ENCODE data around the gene TMEM192. TPM values are rescaled to one million over a fixed set of nuclear protein-coding genes. Genes with fewer than 3 reads are reported as not detected.
A peak's percentile ranks its signal among the peaks of the same experiment; 100 is the strongest.

The TMEM192 gene
- total and polyA plus RNA-seq, 2 of the 8 experiments (the other 6 are each of a cell fraction or from before 2014, with no cell fraction given): 7.3 to 10.9 TPM

DNA sequence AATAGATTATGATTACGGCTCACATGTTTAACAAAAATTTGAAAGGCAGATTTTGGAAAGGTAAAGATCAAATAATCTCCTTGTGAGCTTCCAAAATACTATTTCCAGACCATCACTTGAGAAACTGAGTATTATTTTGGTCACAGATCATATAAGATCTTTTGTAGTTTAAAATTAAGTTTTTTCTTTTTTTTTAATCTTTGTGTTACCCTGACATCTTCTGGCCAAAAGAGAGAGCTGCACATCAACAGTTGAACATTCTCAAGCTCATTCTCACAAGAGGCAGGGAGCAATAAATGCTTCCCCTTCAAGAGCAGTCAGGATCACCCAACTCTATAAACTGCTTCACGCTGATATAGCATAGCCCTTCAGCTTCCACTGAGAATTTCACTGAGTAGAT is 15.9 kb downstream of the TMEM192 start:
- FAIRE-seq (peak; percentile 7), DNase-seq (ENCODE audit: low read depth in 1 of 2, low spot score in 2 of 2) (no peak)
- Histone ChIP-seq H3K4me1 (replicated peaks in 1 of 4; ENCODE audit: control insufficient read depth in 3 of 4, insufficient read depth in 4 of 4, low read length in 3 of 4) (no peaks in the 10 kb centered on the region), H2BK12ac (ENCODE audit: low read depth, low read length) (no peak overlapping the region), H3K4ac (replicated peaks; ENCODE audit: insufficient read length, low read depth, low read length) (no peak overlapping the region), H3K9me3 (ENCODE audit: insufficient read depth in 2 of 2, low read depth in 1 of 2, low read length in 1 of 2) (no peaks in the 10 kb centered on the region), H2BK15ac (ENCODE audit: low read length) (no peak overlapping the region), H3K4me3 (ENCODE audit: extremely low read depth in 1 of 4, insufficient read depth in 2 of 4, low read depth in 3 of 4, low read length in 4 of 4) (no peak overlapping the region), H2BK120ac (replicated peaks; ENCODE audit: low read depth, low read length) (no peak overlapping the region), H3K27ac (ENCODE audit: low read depth, low read length) (no peak overlapping the region), H3K79me2 (ENCODE audit: control insufficient read depth in 1 of 2, insufficient read depth in 2 of 2, low read length in 2 of 2) (no peaks in the 10 kb centered on the region), H3K4me2 (ENCODE audit: insufficient read depth in 1 of 2, low read depth in 2 of 2, low read length in 2 of 2) (no peak overlapping the region), H3K14ac (ENCODE audit: insufficient read length) (no peak overlapping the region), H2BK5ac (ENCODE audit: low read depth, low read length) (no peak overlapping the region), H4K91ac (replicated peaks; ENCODE audit: insufficient read length, low read length) (no peak overlapping the region), H3K79me1 (ENCODE audit: low read depth, low read length) (no peaks in the 10 kb centered on the region), H4K20me1 (replicated peaks in 1 of 2; ENCODE audit: control insufficient read depth in 1 of 2, insufficient read depth in 2 of 2, low read length in 2 of 2) (no peaks in the 10 kb centered on the region), H3K23me2 (ENCODE audit: low read depth, low read length) (no peaks in the 10 kb centered on the region), H2AFZ (ENCODE audit: low read length) (no peak overlapping the region), H4K8ac (ENCODE audit: extremely low read depth, insufficient read depth, low read length) (no peak overlapping the region), H3K23ac (ENCODE audit: insufficient read length) (no peak overlapping the region), H2AK5ac (ENCODE audit: low read depth, low read length) (no peak overlapping the region), H3K56ac (replicated peaks; ENCODE audit: insufficient read length, low read depth, low read length) (no peak overlapping the region), H3K9ac (replicated peaks in 1 of 4; ENCODE audit: extremely low read depth in 1 of 4, low read depth in 3 of 4, low read length in 3 of 4) (no peak overlapping the region), H4K5ac (ENCODE audit: insufficient read length, low read depth, low read length) (no peak overlapping the region), H2BK20ac (ENCODE audit: low read length) (no peak overlapping the region), H3K36me3 (ENCODE audit: control insufficient read depth in 2 of 4, insufficient read depth in 4 of 4, low read length in 3 of 4) (peaks cover 0 to 11% (median 3%) of the 10 kb centered on the region in 4 experiments; a peak in 3 of 8 replicates), H3K18ac (ENCODE audit: extremely low read depth, low read length) (no peak overlapping the region), H3K27me3 (replicated peaks in 1 of 4; ENCODE audit: control insufficient read depth in 3 of 4, extremely low read depth in 1 of 4, insufficient read depth in 3 of 4, low read length in 3 of 4) (no peaks in the 10 kb centered on the region)
- POLR2A ChIA-PET (ENCODE audit: partially characterized antibody): interaction anchor here (0.6 kb wide), 1 partner anchor 10 kb away, joined by 3 read pairs; no protein-coding TSS in a partner anchor
- TF ChIP-seq ASH2L (IDR thresholded peaks at IDR 0.05; ENCODE audit: low read length) (no peak), RAD21 (IDR thresholded peaks at IDR 0.05 in 1 of 2, conservative IDR thresholded peaks at IDR 0.05 in 1 of 2; ENCODE audit: low read depth in 2 of 2, low read length in 2 of 2) (peak; percentile 64 to 65), KDM5A (IDR thresholded peaks at IDR 0.05; ENCODE audit: low read length) (no peak), FOSL1 (IDR thresholded peaks at IDR 0.05; ENCODE audit: insufficient read depth, low read depth, low read length) (no peak), ZNF274 (IDR thresholded peaks at IDR 0.05; ENCODE audit: borderline replicate concordance, extremely low read depth, low read length) (no peak)
- TF ChIP-seq, protein P1, sequence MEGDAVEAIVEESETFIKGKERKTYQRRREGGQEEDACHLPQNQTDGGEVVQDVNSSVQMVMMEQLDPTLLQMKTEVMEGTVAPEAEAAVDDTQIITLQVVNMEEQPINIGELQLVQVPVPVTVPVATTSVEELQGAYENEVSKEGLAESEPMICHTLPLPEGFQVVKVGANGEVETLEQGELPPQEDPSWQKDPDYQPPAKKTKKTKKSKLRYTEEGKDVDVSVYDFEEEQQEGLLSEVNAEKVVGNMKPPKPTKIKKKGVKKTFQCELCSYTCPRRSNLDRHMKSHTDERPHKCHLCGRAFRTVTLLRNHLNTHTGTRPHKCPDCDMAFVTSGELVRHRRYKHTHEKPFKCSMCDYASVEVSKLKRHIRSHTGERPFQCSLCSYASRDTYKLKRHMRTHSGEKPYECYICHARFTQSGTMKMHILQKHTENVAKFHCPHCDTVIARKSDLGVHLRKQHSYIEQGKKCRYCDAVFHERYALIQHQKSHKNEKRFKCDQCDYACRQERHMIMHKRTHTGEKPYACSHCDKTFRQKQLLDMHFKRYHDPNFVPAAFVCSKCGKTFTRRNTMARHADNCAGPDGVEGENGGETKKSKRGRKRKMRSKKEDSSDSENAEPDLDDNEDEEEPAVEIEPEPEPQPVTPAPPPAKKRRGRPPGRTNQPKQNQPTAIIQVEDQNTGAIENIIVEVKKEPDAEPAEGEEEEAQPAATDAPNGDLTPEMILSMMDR (IDR thresholded peaks at IDR 0.05; ENCODE audit: control extremely low read depth in 1 of 3, insufficient read depth in 1 of 3, low read depth in 1 of 3, low read length in 3 of 3): peak in 2 of 3 experiments; percentile 40 to 50; a peak in 2 of 4 replicates
- CTCF ChIA-PET (ENCODE audit: partially characterized antibody): interaction anchor here (0.6 to 3.6 kb wide), 51 partner anchors 8 to 396 kb away, joined by 3 to 19 read pairs (median 4); partner anchors contain the start of gene TRIM61
- 77% methylated on average over 2 of the region's 2 CpGs; no CpG with 5 or more reads in 1 of the 2 experiments for WGBS, 2 experiments (ENCODE audit: extremely low coverage in 1 of 2, insufficient coverage in 1 of 2, insufficient read length in 1 of 2, insufficient replicate concordance in 2 of 2, low coverage in 1 of 2, low lambda C conversion rate in 2 of 2, missing lambda C conversion rate in 1 of 2)

Data from H1 (cell line).